Left colon (tissue), 2 donors: Measurements from ENCODE around the gene NKX2-1. TPM values are rescaled to one million over a fixed set of nuclear protein-coding genes. Genes with fewer than 3 reads are reported as not detected.
A peak's percentile ranks its signal among the peaks of the same experiment; 100 is the strongest.

Experiments used
- ATAC-seq: fragments of 200-7000 bp; cut with Tn5 transposase; one replicate; pipeline ENCODE4 v1.9.1; 2020; ENCODE audit warnings: mild to moderate bottlenecking, moderate library complexity
- DNase-seq, 2 donors: peaks; one replicate each; pipeline ENCODE4 v3.0.0-alpha.2; 2020
- intact Hi-C, 2 donors: fragments of 100-400 bp; cut with DNase I in 1 of 2; cut with micrococcal nuclease in 1 of 2; formaldehyde crosslinking; loops; one replicate each; pipeline versions ENCODE4 v1.11.2 to v1.14.0; 2022; cut with DNase I, micrococcal nuclease
- total RNA-seq, 2 donors: library from RNA; stranded (reverse); fragmentation: NEBNext Ultra II Directional; extraction: Animal tissue kit (Norgen Biotek cat#: 25700); gene quantifications; one replicate each; pipeline ENCODE4 v1.2.1, GENCODE V29; 2021
- donor health status: DM: no; HTN: no; CAD: no.
- donor health status: DM: yes; HTN: yes; CAD: no.

NKX2-1 gene
- total RNA-seq, 2 donors from 2014 or later, result not detected

DNA sequence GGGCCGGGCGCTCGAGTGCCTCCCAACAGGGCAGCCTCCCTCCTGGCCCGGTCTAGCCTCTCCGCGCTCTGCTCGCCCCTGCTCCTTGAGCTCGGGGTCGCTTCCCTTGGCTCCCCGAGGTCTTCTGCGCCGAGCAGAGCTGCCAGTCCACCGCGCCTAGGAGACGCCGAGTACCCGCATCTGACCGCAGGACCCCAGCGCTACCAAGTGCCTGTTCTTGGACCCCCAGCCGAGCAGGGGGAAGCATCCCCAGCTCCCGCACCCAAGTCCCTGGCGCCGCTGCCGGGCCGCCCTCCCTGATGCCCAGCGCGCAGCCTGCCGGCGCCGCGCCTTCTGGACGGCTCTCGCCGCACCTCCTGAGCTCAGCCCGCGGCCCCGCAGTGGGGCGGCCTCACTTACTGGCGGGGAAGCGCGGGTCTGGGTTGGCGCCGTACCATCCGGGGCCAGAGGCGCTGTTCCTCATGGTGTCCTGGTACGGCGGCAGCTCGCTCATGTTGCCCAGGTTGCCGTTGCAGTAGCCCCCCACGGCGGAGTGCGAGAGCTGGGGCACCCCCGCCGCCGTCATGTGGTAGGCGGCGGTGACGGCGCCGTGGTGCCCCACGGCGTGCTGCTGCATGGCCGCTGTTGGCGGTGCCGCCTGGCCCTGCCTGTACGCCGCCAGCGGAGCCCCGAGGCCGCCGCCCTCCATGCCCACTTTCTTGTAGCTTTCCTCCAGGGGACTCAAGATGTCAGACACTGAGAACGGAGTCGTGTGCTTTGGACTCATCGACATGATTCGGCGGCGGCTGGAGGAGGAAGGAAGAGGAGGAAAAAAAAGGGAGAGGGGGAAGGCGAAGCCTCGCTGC is 1.2 kb downstream of the NKX2-1 start:
- DNase-seq, result no peak
- peak; percentile 16 for ATAC-seq
- intact Hi-C loops, result no loop called here

DNA sequence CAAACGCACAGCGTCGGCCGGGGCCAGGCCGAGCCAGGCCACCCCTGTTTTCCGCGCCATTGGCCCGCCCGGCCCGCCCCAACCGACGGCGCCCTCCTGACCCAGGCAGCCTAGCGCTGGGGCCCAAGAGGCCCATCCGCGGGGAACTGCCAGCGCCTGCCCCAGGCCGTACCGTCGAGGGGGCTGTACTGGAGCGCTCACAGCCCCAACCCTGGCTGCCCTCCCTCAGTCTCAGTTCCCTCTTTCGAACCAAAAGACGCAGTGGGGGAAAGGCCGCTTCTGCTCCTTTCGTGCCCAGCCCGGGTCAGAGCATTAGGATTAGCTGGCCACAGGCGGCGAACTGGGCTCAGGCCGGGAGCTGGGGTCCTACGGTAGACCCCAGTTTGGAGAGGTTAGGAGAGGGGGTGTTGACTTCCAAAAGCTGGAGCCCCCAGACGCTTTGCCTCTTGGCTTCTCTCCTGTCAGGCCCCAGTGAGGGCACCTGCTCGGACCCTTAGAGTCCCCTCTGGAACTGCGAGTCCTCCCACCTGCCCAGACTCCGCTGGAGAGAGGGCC is 1.9 kb downstream of the NKX2-1 start:
- ATAC-seq (no peak), DNase-seq (no peak)
- intact Hi-C loops, result no loop called here

DNA sequence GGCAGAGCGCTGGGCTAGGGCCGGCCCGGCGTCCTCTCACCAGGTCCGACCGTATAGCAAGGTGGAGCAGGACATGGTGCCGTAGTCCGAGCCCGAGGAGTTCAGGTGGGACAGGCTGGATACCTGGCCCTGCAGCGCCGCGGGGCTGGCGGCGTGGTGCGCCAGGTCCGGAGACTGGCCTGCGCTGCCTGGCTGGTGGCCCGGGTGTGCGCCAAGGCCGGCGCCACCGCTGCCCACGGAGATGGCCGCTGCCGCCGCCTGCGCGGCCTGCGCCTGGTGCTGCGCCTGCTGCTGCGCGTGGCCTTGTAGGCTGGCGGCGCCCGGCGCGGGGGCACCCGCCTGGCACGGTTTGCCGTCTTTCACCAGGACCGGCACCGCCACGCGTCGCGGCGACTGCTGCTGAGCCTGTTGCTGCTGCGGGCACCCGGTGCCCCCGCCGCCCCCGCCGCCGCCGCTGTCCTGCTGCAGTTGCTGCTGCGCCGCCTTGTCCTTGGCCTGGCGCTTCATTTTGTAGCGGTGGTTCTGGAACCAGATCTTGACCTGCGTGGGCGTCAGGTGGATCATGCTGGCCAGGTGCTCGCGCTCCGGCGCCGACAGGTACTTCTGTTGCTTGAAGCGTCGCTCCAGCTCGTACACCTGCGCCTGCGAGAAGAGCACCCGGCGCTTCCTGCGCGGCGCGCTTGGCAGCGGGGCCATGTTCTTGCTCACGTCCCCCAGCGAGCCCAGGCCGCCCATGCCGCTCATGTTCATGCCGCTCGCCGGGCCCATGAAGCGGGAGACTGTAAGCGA is 2.6 kb downstream of the NKX2-1 start:
- DNase-seq, result no peak
- no peak for ATAC-seq
- intact Hi-C loops, result no loop called here

DNA sequence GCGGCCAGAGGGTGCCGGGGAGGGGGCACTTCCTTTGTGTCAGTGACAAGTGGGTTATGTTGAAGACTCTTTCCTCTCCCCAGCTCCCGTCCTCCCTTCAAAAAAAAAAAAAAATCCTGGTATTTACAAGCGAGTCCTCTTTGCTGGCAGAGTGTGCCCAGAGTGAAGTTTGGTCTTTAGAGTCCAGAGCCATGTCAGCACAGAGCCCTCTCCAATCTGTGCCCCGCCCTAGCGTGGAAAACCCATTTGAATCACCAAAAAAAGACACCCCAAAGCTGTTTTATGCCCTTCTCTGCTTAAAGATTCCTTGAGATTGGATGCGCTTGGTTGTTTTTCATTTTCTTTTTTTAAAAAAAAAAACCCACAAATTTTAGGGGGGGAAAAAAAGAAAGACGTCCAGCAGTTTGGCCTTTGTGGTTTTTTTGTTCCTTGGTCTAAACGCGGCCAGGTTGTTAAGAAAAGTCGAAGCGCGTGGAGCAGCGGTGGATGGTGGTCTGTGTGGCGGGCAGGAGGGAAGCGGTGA is 3.3 kb downstream of the NKX2-1 start:
- ATAC-seq (no peak), DNase-seq (no peak)
- intact Hi-C loops, result no loop called here

DNA sequence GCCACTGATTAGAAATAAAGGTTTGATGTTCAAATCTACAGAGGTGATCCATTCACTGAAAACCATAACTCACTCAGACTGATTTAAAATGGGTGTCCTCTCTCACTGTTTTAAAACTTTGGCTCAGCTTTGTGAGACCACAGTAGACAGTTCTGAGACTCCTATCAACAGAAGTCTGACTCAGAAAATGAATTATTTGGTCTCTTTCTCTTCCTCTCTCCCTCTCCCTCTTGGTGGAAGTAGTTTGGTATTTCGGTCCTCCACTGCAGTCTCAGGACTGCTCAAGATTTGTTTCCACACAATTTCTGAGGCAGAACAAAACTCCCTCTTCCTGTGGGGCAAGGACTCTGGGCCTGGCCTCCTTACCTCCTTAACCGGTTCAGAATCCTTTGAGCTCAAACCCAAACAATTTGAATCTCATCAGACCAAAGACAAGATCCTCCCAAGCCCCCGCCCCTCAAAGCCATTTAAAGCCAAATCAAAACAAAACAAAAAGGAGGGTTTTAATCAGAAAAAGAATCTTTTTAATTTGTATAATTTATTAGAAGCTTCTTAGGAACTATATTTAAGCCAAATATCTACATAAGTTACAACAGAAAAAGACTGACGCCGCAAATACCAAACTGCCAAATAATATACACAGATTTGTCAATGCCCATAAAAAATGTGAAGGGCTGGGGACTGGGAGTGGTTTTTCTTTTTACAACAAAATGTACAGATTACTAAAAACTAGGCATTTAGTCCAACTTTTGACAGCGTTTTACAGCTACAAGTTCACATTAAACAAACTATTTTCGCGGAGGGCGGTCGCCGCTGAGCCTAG is 3.9 kb downstream of the NKX2-1 start:
- intact Hi-C loops, result no loop called here
- no peak for ATAC-seq

DNA sequence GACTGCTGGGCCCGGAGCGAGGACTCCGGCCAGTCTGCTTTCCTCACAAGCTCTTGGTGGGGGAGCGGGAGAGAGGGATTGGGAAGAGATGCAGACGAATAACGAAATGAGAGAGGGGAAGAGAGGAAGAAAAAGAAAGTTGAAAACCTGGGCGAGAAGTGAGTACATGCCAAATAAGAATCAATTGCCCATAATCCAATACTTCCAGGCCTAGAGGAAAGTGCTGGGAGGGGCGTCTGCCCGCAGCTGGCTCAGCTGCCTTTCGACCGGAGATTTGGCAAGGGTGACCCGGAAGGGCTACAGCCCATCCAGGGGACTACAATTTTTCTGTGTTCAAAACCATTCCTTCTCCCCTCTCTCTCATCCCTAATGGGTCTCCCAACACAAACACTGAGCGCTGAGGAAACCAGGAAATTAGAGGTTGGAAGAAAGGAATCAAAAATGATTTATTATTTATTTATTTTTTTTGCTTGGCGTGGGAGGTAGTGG is 4.9 kb downstream of the NKX2-1 start:
- no peak for ATAC-seq
- no peak for DNase-seq
- intact Hi-C loops, result no loop called here

More for the DNA sequence above, 3.9 kb downstream of the NKX2-1 start:
- no peak for DNase-seq

DNA sequence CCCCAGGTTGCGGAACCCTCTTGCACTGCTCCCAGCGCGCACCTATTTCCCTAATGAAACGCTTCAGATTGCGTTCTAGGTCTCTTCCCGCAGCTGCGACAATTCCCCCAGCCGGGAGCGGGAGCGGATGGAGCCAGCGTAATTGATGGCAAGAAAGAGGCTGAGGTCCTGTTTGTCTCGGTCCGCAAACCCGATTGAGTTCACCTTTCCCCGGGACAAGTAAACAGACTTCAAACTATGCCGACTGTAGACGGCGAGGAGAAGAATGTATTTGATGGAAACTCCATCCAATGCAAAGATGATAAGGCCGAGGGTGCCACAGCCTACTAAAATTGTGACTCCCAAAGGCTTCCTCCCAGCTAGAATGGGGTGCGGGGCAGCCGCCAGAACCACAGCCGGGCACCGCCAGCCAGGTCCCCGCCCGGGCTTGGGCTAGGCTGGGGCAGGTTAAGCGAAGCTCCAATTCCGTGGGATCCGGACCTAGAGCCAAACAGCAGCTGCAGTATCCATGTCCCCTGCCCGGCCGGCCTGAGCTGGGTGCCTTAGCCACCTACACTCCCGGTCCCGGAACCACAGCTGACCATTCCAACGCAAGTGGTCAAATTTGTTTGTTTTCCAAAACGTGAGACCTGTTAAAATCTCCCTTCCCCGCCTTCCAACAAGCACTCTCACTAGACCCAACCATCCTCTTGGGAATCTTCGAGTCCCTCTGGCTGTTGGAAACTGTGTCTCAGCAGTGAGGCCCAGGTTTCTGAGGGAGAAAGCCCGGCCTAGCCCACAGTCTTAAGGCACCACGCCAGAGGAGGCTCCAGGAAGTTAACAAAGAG is 5.5 kb downstream of the NKX2-1 start:
- intact Hi-C loops, result no loop called here
- DNase-seq (no peak), ATAC-seq (no peak)

DNA sequence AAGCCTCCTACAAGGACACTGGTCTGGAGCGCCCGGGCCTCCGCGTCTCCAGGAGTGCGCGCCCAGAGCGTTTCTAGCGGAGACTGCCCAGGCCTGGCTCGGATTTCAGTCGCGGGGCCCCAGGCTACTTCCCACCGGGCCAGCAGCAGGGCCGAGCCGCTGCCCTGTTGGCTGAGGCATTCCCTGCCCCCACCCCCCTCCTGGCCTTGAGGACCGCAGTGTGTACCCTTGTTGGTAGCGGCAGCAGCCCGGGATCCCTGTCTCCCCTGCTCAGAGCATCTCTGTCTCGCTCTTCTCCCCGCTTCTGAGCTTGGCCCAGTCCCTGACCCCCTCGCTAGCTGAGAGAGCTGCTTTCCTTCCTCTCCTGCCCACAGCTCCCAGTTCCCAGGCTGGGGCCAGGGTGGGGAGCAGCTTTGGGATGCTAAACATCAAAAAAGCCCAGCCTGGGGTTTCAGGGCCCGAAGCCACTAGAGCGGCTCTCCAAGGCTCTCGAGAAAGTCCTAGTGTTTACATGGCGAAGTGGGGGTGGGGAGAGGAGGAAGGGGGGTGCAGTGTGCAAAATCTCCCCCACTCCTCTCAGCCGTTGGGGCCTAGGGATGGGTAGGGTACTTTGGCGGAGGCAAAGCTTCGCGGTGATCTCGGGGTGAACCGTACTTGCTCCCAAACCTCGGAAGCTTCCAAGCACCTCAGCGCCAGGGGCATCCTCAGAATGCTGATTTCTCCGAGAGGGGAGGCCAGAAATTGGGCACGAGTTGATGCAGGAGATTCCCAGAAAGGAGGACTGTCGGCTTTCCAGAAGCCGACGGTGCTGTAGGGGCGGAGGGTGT is 6.4 kb downstream of the NKX2-1 start:
- ATAC-seq (no peak), DNase-seq (no peak)
- intact Hi-C loops, result no loop called here

DNA sequence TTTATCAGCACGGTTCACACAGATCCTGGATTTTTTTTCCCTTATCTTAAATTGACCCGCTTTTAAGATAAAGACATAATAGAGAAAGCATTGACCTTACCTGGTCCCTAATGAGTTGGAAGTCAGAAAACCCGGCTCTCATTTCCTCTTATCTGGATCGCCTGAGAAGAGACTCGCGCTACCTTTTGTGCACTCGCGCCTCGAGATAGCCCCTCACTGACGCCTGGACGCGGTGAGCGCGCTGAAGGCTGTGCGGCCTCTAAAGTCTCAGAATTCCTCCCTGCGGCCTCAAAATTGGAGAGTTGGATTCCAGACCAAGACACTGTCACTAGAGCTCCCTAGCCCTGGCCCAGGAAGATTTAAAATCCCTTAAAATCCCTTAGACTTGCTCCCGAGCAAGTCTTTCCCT is 7.0 kb downstream of the NKX2-1 start:
- intact Hi-C loops, result no loop called here
- no peak for ATAC-seq
- no peak for DNase-seq

DNA sequence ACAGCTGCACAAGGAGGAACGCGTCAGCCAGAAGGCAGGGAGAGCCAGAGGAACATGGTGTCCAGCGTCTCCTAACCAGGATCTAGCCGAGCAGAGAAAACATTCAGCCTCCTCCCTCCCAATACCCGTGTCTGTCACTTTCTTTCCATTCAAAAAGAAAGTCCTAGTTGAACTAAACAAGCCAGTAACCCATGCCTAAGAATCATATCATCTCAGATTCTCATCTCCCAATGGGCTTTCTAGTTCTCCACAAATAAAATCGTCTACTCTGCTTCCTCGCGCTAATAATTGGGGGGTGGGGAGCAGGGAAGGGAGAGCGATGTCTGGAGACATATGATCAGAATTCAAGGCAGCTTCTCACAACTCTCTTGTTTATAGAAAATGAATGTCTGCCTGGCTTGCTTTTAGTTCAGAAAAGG is 7.4 kb downstream of the NKX2-1 start:
- intact Hi-C loops, result no loop called here
- DNase-seq (no peak), ATAC-seq (no peak)

DNA sequence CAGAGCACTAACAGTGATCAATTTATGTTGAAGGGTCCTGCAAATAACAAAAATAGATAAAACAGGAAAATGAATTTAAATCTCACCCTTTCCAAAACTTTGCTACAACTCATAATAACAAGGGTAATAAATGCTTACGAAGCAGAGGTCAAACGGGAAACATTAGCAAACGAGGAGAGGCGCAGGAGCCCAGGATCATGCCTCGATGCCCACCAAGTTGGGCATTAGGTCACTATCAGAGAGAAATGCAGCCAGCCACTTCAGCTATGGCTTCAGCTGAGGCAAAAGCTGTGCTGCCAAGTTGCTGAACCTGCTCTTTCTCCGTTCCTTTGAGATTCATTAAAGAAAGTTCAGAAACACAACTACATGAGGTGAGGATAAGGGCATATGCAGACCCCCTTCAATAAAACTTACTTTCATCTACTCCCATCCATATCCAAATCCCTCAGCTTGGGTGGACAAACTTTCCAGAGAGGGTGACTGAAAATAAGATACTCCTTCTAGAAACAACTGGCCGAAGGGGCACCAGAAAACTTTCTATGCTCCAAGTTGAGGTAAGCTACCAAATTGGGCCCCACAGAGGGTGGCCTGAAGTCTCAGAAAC is 7.9 kb downstream of the NKX2-1 start:
- intact Hi-C loops, result no loop called here
- ATAC-seq, result no peak

DNA sequence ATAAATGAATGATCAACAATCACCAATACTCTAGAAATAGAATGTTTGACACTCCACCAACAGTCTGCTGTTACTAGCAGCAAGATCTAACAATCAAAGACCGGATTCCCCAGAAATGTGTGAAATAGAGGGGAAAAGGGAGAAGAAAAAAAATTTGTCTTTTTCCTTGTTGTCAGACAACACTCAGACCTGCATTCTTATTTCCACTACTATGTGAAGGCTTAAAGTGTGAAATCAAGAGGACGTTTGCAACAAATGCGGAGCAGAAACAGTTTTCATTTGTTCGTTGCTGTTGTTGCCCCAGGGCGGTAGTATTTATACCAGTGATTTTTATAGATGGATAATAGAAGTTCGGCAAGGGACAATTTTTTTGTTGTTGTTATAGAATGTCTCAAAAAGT is 9.2 kb downstream of the NKX2-1 start:
- intact Hi-C loops, result no loop called here
- no peak for DNase-seq
- no peak for ATAC-seq

More for the DNA sequence above, 7.9 kb downstream of the NKX2-1 start:
- DNase-seq, result no peak

DNA sequence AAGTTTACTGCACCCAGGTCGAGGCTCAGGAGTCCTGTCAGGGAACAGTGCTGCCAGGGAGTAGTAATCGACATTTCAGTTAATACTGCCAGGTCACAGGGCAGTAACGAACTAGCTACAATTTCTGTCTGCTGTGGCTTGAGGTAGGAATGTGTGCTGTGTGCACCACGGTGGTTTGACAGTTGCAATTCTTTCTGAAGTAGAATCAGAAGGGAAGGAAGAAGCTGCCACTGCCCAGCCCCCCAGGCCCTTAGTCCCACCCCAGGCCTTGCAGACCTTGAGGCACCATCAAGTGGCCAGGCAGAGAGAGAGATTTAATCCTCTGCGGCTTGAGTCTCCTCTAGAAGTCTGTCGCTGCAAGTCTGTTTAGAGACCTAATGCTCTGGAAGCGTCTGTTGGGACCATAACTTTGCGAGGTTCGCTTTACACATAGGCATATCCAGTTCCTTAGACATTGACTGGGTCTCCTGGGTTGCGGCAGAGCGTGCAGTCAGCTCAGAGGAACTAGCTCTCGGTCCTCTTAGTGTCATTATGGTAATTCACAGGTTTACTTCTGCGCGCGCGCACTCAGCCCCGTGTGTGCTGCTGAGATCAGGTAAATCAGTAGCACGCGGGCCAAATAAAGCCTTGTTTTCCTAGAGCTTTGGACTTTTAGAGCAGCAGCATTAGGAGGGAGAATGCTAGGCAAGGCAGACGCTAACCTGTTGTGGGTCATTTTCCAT is 9.8 kb downstream of the NKX2-1 start:
- intact Hi-C loops, result no loop called here
- no peak for ATAC-seq
- DNase-seq, result no peak

DNA sequence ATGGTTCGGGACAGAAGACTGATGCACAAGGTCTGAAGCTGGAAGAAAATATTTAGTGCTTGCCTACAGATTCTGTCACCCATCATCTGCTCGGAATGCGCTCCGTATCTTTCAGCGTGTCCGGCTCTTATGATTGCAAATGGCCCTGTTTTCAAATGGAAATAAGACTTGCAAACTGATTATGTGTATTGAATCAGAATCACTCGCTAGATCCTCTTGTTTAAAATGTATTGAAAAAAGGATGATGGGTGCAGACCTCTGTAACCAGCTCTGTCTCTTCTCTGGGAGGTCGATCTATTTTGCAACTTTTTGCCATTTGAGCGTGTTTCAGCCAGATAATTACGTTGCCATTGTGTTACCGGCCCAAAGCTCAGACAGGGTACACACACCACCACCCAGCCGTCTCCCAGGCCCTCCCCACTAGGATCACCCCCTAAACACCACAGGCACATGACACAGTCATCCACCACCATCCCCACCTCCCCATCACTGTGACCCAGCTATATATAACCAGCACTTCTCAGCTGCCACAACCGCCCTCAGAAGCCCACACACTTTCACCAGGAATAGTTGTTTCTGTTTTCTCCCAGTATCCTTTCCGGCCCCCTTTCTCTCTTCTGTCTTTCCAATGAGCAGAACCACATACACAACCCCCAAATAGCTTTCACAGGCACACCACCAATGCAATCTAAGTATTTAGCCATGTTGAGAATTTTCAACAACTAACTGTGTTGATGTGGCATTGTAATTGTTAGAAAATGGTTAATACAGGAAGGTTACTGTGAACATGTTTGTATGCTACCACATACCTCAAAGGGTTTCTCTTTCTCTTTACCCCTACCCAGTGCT is 10.7 kb downstream of the NKX2-1 start:
- ATAC-seq, result no peak
- intact Hi-C loops, result no loop called here
- DNase-seq, result no peak

DNA sequence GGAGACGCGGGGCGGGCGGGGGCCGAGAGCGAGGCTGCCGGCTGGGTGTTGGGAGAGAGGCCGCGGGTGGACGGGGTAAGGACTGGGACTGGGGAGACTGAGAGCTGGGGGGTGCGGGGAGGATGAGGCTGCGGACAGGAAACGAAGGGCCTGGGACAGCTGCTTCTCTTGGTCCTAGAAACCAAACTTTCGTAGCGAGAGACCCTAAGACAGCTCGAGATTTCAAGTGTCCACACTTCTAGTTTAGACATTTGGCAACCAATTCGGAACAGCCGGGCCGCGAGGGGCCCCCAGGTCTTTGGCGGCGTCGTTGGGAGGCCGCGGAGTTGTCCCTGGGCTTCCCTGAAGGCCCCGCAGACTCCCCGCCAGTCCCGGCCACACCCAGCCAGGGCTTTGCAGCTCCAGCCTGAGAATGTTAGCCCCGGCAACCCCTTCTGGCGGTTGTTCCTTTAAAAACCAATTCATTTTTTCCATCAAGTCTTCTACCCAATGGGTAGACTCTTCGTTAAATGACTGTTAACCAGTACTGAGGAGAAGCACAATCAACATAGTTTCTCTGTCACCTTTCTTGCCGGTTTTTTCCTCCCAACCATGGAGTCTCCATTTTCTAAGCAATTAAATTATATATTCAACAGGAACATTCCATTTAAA is 11.5 kb downstream of the NKX2-1 start:
- DNase-seq (no peak), ATAC-seq (no peak)
- intact Hi-C loops, result no loop called here
